Calu3 (cell line): ENCODE measurements around the gene SLC15A4. TPM values are rescaled to one million over a fixed set of nuclear protein-coding genes. Genes with fewer than 3 reads are reported as not detected.

Experiments
- BruUV-seq: library from RNA; stranded (reverse); fragments of 400-500 nt; replicated peaks from 2 replicates; lab custom pipeline; 2021; lab: Mats Ljungman, UMichigan
- CTCF ChIA-PET: fragments of 300-600 bp; sonication (Branson Sonifier 250); formaldehyde crosslinking; loops from one replicate; lab custom pipeline; 2022; ENCODE audit warnings: antibody characterized with exemption; lab: Charles Lee
- DNase-seq: peaks from one replicate; pipeline ENCODE4 v3.0.0; 2022
- H3K27ac Mint-ChIP-seq: one replicate; pipeline ENCODE4 v1.8.0; 2022; ENCODE audit warnings: mixed read lengths; ENCODE audit not compliant: unreplicated experiment
- H3K27me3 Mint-ChIP-seq: one replicate; pipeline ENCODE4 v1.8.0; 2022; ENCODE audit warnings: mixed read lengths; ENCODE audit not compliant: unreplicated experiment
- H3K36me3 Mint-ChIP-seq: one replicate; pipeline ENCODE4 v1.8.0; 2022; ENCODE audit warnings: mild to moderate bottlenecking, moderate library complexity, mixed read lengths; ENCODE audit not compliant: insufficient read depth, unreplicated experiment
- H3K4me1 Mint-ChIP-seq: one replicate; pipeline ENCODE4 v1.8.0; 2022; ENCODE audit warnings: mild to moderate bottlenecking, low read depth, mixed read lengths; ENCODE audit not compliant: unreplicated experiment
- H3K4me3 Mint-ChIP-seq: one replicate; pipeline ENCODE4 v1.8.0; 2022; ENCODE audit warnings: mild to moderate bottlenecking, low read depth, moderate library complexity, mixed read lengths; ENCODE audit not compliant: unreplicated experiment
- H3K9me3 Mint-ChIP-seq: one replicate; pipeline ENCODE4 v1.8.0; 2022; ENCODE audit warnings: low read depth, mixed read lengths; ENCODE audit not compliant: unreplicated experiment
- CTCF ChIP-seq: fragments of 200-600 bp; IDR thresholded peaks from one replicate; pipeline ENCODE4 v1.8.0; 2022; ENCODE audit warnings: antibody characterized with exemption; ENCODE audit not compliant: unreplicated experiment
- intact Hi-C: fragments of 100-400 bp; cut with micrococcal nuclease; formaldehyde crosslinking; loops from one replicate; pipeline ENCODE4 v1.10.0; 2022; ENCODE audit not compliant: unreplicated experiment
- total RNA-seq: library from RNA; stranded (reverse); gene quantifications from 2 replicates; pipeline ENCODE4 v1.2.3, GENCODE V29; 2022

Gene SLC15A4
- total RNA-seq, 1 experiment from 2014 or later, result 34.9 TPM

GRCh38 chr12:128790221-128790620 is 33.5 kb downstream of the SLC15A4 start:
- intact Hi-C loops, result no loop called here
- H3K9me3 Mint-ChIP-seq, result peaks cover 2% of the 10 kb centered on the region
- H3K27me3 Mint-ChIP-seq, result no peaks in the 10 kb centered on the region
- no peak overlapping the region for H3K27ac Mint-ChIP-seq
- H3K4me3 Mint-ChIP-seq, result no peak overlapping the region
- CTCF ChIA-PET, result no interaction called here
- no peak for TF ChIP-seq CTCF
- H3K4me1 Mint-ChIP-seq, result no peaks in the 10 kb centered on the region
- H3K36me3 Mint-ChIP-seq, result peaks cover 30% of the 10 kb centered on the region
- no peak for DNase-seq
- no TSS peak for BruUV-seq

GRCh38 chr12:128789356-128789929 is 34.3 kb downstream of the SLC15A4 start:
- Mint-ChIP-seq H3K9me3 (peaks cover 2% of the 10 kb centered on the region), H3K4me1 (no peaks in the 10 kb centered on the region), H3K4me3 (no peak overlapping the region), H3K27ac (no peak overlapping the region), H3K36me3 (peaks cover 28% of the 10 kb centered on the region), H3K27me3 (no peaks in the 10 kb centered on the region)
- no peak for TF ChIP-seq CTCF
- intact Hi-C loops, result no loop called here
- CTCF ChIA-PET, result no interaction called here
- no TSS peak for BruUV-seq
- DNase-seq, result no peak

- Mint-ChIP-seq H3K4me1 (no peaks in the 10 kb centered on the region), H3K36me3 (peaks cover 14% of the 10 kb centered on the region), H3K27me3 (no peaks in the 10 kb centered on the region), H3K9me3 (peaks cover 2% of the 10 kb centered on the region), H3K27ac (no peak overlapping the region), H3K4me3 (no peak overlapping the region)
- DNase-seq, result no peak
- no TSS peak for BruUV-seq
- intact Hi-C loops, result no loop called here
- no peak for TF ChIP-seq CTCF
- CTCF ChIA-PET, result no interaction called here
These were observed 35.9 kb downstream of the SLC15A4 start for GRCh38 chr12:128787827-128788226.

GRCh38 chr12:128786741-128787391 is 36.9 kb downstream of the SLC15A4 start:
- no peaks in the 10 kb centered on the region for H3K27me3 Mint-ChIP-seq
- H3K4me3 Mint-ChIP-seq, result no peak overlapping the region
- BruUV-seq, result no TSS peak
- no peak for DNase-seq
- no peak overlapping the region for H3K27ac Mint-ChIP-seq
- H3K4me1 Mint-ChIP-seq, result no peaks in the 10 kb centered on the region
- intact Hi-C loops, result no loop called here
- CTCF ChIA-PET, result no interaction called here
- peaks cover 5% of the 10 kb centered on the region for H3K36me3 Mint-ChIP-seq
- H3K9me3 Mint-ChIP-seq, result peaks cover 2% of the 10 kb centered on the region
- TF ChIP-seq CTCF, result no peak
